ENCODE results near the gene MARCHF5. TPM values are rescaled to one million over a fixed set of nuclear protein-coding genes. Genes with fewer than 3 reads are reported as not detected.
"Not testable (repeated sequence)": the region's sequence is repeated elsewhere in the genome, so short reads cannot be mapped to it uniquely, and the experiment has no call there.

Gene MARCHF5
- total and polyA plus RNA-seq, 11 donors, result 11.8 to 55.7 (median 29.4) TPM

- TF ChIP-seq CTCF (IDR thresholded peaks at IDR 0.05) (no peak), POLR2A (IDR thresholded peaks at IDR 0.05) (no peak)
- 59 to 73% (median 63%) methylated on average over 2 of the region's 2 CpGs for WGBS, 4 donors
- ATAC-seq (no peak), DNase-seq (no peak)
- intact Hi-C loops (cut with DNase I), result loop anchor here in 1 of 10 donors (5.0 kb wide), 1 partner anchor 43 kb away; no protein-coding TSS in a partner anchor
- Histone ChIP-seq H3K27me3 (no peaks in the 10 kb centered on the region), H3K27ac (no peak overlapping the region), H3K36me3 (no peaks in the 10 kb centered on the region), H3K4me1 (peaks cover 0 to 14% (median 0%) of the 10 kb centered on the region in 12 donors), H3K4me3 (no peak overlapping the region), H3K9me3 (no peaks in the 10 kb centered on the region)
Observed at GRCh38 chr10:92384741-92385140, 93.8 kb downstream of the MARCHF5 start.

- Histone ChIP-seq H3K36me3 (no peaks in the 10 kb centered on the region), H3K27me3 (no peaks in the 10 kb centered on the region), H3K9me3 (no peaks in the 10 kb centered on the region), H3K27ac (no peak overlapping the region), H3K4me3 (no peak overlapping the region), H3K4me1 (peaks cover 0 to 14% (median 0%) of the 10 kb centered on the region in 12 donors)
- ATAC-seq, result no peak
- no peak for DNase-seq
- TF ChIP-seq POLR2A (IDR thresholded peaks at IDR 0.05) (no peak), CTCF (IDR thresholded peaks at IDR 0.05) (no peak)
- 80 to 86% (median 82%) methylated on average over 2 of the region's 2 CpGs for WGBS, 4 donors
- intact Hi-C loops (cut with DNase I), result no loop called here
Observed at GRCh38 chr10:92385831-92386230, 94.9 kb downstream of the MARCHF5 start.

- Histone ChIP-seq H3K4me3 (no peak overlapping the region), H3K36me3 (no peaks in the 10 kb centered on the region), H3K9me3 (no peaks in the 10 kb centered on the region), H3K4me1 (peaks cover 0 to 2% (median 0%) of the 10 kb centered on the region in 12 donors), H3K27ac (no peak overlapping the region), H3K27me3 (no peaks in the 10 kb centered on the region)
- intact Hi-C loops (cut with DNase I), result no loop called here
- WGBS, 4 donors, result 33 to 40% (median 35%) methylated on average over 11 of the region's 11 CpGs
- TF ChIP-seq CTCF (IDR thresholded peaks at IDR 0.05), result no peak
- TF ChIP-seq POLR2A (IDR thresholded peaks at IDR 0.05), result no peak
- peak in 2 of 4 donors; percentile 56 to 71 for ATAC-seq
- DNase-seq, result peak in 2 of 5 donors; percentile 22 to 40
Observed at GRCh38 chr10:92387289-92387940, 96.4 kb downstream of the MARCHF5 start.

- 0 to 94% (median 17%) methylated on average over 1 of the region's 1 CpG for WGBS, 4 donors
- intact Hi-C loops (cut with DNase I); ATAC-seq; DNase-seq; H3K36me3 ChIP-seq; H3K27ac ChIP-seq; H3K27me3 ChIP-seq; H3K4me3 ChIP-seq; H3K4me1 ChIP-seq; H3K9me3 ChIP-seq: not testable (repeated sequence)
Observed at GRCh38 chr10:92393173-92393572, 102.2 kb downstream of the MARCHF5 start.

- WGBS, 4 donors, result 57 to 93% (median 68%) methylated on average over 4 of the region's 4 CpGs
- no peak for DNase-seq
- Histone ChIP-seq H3K36me3 (no peaks in the 10 kb centered on the region), H3K4me3 (no peak overlapping the region), H3K9me3 (peaks cover 0 to 16% (median under 1%) of the 10 kb centered on the region in 12 donors), H3K4me1 (no peaks in the 10 kb centered on the region), H3K27ac (no peak overlapping the region), H3K27me3 (no peaks in the 10 kb centered on the region)
- intact Hi-C loops (cut with DNase I), result no loop called here
- TF ChIP-seq POLR2A (IDR thresholded peaks at IDR 0.05), result no peak
- no peak for TF ChIP-seq CTCF (IDR thresholded peaks at IDR 0.05)
- ATAC-seq, result no peak
Observed at GRCh38 chr10:92395271-92395670, 104.3 kb downstream of the MARCHF5 start.

- H3K27me3 ChIP-seq; ATAC-seq; DNase-seq; H3K4me1 ChIP-seq; H3K4me3 ChIP-seq; H3K27ac ChIP-seq; H3K36me3 ChIP-seq; intact Hi-C loops (cut with DNase I): not testable (repeated sequence)
- peaks cover 0 to 16% (median under 1%) of the 10 kb centered on the region in 12 donors for H3K9me3 ChIP-seq
- 83 to 87% (median 85%) methylated on average over 5 of the region's 5 CpGs for WGBS, 4 donors
Observed at GRCh38 chr10:92402234-92402633, 111.3 kb downstream of the MARCHF5 start.

Data from heart left ventricle (tissue), 16 donors.